ENCODE measurements around the gene PCSK6.

Gene PCSK6

GRCh38 chr15:101264911-101265641 lies 224.4 kb downstream of the PCSK6 start:
- DNase-seq (ENCODE audit: low spot score in 2 of 2) = no peak
- Mint-ChIP-seq H3K9me3 (no peaks in the 10 kb centered on the region), H3K4me1 (peaks cover 13% of the 10 kb centered on the region), H3K27ac (peak overlapping the region; percentile 40), H3K36me3 (peaks cover 15% of the 10 kb centered on the region), H3K4me3 (no peak overlapping the region)
- ATAC-seq = no peak

DNA sequence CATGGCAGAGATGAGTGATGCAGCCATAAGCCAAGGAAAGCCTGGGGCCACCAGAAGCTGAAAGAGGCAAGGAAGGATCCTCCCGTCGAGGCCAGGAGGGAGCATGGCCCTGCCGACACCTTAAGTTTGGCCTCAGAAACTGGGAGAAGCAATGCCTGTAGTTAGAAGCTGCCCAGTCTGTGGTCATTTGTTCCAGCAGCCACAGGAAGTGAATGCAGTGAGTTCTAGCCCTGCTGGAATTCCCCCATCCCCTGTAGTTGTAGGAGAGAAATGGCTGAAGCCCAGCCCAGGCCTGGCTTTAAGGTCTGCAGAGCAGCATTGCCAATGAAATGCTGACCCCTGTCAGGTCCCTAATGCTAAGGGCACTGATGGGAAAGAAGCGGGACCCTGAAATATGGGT lies 225.5 kb downstream of the PCSK6 start:
- Mint-ChIP-seq H3K9me3 (no peaks in the 10 kb centered on the region), H3K4me3 (no peak overlapping the region), H3K36me3 (peaks cover 5% of the 10 kb centered on the region), H3K4me1 (peaks cover 10% of the 10 kb centered on the region), H3K27ac (peak overlapping the region; percentile 40)
- no peak for DNase-seq (ENCODE audit: low spot score in 2 of 2)
- ATAC-seq = peak; percentile 19

- ATAC-seq = no peak
- no peak for DNase-seq (ENCODE audit: low spot score in 2 of 2)
Measured at GRCh38 chr15:101262551-101262950, 227.0 kb downstream of the PCSK6 start.

GRCh38 chr15:101258238-101259144 lies 231.0 kb downstream of the PCSK6 start:
- DNase-seq (ENCODE audit: low spot score in 2 of 2) (no peak), ATAC-seq (peak; percentile 62)
- peak overlapping the region; percentile 74 for H3K27ac Mint-ChIP-seq
- H3K36me3 Mint-ChIP-seq = no peaks in the 10 kb centered on the region
- H3K4me1 Mint-ChIP-seq = peaks cover 27% of the 10 kb centered on the region
- no peaks in the 10 kb centered on the region for H3K9me3 Mint-ChIP-seq
- H3K4me3 Mint-ChIP-seq = no peak overlapping the region

More at GRCh38 chr15:101262551-101262950, 227.0 kb downstream of the PCSK6 start:
- Mint-ChIP-seq H3K36me3 (no peaks in the 10 kb centered on the region), H3K4me3 (no peak overlapping the region), H3K4me1 (peaks cover 6% of the 10 kb centered on the region), H3K9me3 (no peaks in the 10 kb centered on the region), H3K27ac (no peak overlapping the region)

DNA sequence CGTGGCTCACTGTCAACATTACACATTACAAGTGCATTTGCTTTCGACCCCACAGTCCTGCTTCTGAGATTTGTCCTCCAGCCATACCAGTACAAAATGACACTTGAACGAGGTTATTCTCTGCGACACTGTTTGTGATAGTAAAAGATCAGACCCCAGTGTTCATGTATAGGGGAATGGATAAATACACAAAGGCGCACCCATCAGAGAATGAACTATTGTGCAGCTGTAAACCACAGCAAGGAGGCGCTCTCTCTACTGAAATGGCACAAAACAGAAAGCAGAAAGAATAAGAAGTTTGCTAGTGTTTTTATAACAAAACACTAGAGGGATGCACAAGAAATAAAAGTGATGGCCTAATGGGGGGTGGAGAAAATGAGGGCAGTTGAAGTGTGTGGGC lies 232.8 kb downstream of the PCSK6 start:
- Mint-ChIP-seq H3K27ac (no peak overlapping the region), H3K4me3 (no peak overlapping the region), H3K9me3 (no peaks in the 10 kb centered on the region), H3K4me1 (peaks cover 22% of the 10 kb centered on the region), H3K36me3 (peaks cover 12% of the 10 kb centered on the region)
- DNase-seq (ENCODE audit: low spot score in 2 of 2) = no peak
- no peak for ATAC-seq

- no peaks in the 10 kb centered on the region for H3K9me3 Mint-ChIP-seq
- ATAC-seq (no peak), DNase-seq (ENCODE audit: low spot score in 2 of 2) (no peak)
- H3K27ac Mint-ChIP-seq = peak overlapping the region; percentile 26
- H3K4me1 Mint-ChIP-seq = peaks cover 22% of the 10 kb centered on the region
- peak overlapping the region; percentile 23 for H3K4me3 Mint-ChIP-seq
- H3K36me3 Mint-ChIP-seq = peaks cover 18% of the 10 kb centered on the region
Measured at GRCh38 chr15:101255615-101256241, 233.8 kb downstream of the PCSK6 start.

DNA sequence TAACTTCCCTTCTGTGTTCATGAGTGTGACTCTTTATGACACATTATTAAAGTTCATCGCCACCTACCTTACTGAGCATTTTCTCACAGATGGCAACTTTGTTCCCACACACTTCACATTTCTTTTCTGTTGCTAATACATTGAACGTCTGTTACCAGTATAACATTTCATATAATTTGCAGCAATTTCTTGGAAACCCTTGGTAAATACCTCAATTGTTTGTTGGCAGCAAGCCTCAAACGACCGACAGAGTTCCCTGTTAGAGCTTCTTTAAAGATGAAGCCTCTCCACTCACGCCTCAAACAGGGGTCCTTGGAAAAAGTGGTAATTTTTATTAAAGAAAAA lies 234.5 kb downstream of the PCSK6 start:
- Mint-ChIP-seq H3K36me3 (peaks cover 25% of the 10 kb centered on the region), H3K9me3 (no peaks in the 10 kb centered on the region), H3K4me3 (peak overlapping the region; percentile 23), H3K4me1 (peaks cover 29% of the 10 kb centered on the region), H3K27ac (peak overlapping the region; percentile 26)
- no peak for DNase-seq (ENCODE audit: low spot score in 2 of 2)
- ATAC-seq = no peak

- Mint-ChIP-seq H3K27ac (peak overlapping the region; percentile 26), H3K4me1 (peaks cover 36% of the 10 kb centered on the region), H3K36me3 (peaks cover 31% of the 10 kb centered on the region), H3K9me3 (no peaks in the 10 kb centered on the region), H3K4me3 (peak overlapping the region; percentile 23)
- ATAC-seq = no peak
- no peak for DNase-seq (ENCODE audit: low spot score in 2 of 2)
Measured at GRCh38 chr15:101254157-101255050, 235.1 kb downstream of the PCSK6 start.

Data from stimulated activated effector memory CD8-positive, alpha-beta T cell treated with anti-CD3 and anti-CD28 coated beads, Interleukin-12 subunit alpha, Interleukin-12 subunit beta, amount 100 ng/mL, for 72 hours (primary cell).